SK-N-SH (cell line): ENCODE data around the gene RNF212. TPM values are rescaled to one million over a fixed set of nuclear protein-coding genes. Genes with fewer than 3 reads are reported as not detected.

Source experiments
- CTCF ChIA-PET: fragments of 300-600, 350-600 bp; formaldehyde crosslinking; extraction: SDS; loops from one replicate; lab custom pipeline; 2021; lab: Yijun Ruan, JAX
- POLR2A ChIA-PET: fragments of 350-600 bp; sonication (Branson Sonifier 250); formaldehyde crosslinking; extraction: SDS; loops from one replicate; lab custom pipeline; 2020; ENCODE audit warnings: antibody characterized with exemption, inconsistent platforms; lab: Yijun Ruan, JAX
- DNase-seq: peaks from one replicate; pipeline ENCODE4 v3.0.0; 2012
- H2AFZ ChIP-seq: fragments of 200-600 bp; sonication (generic); 2 replicates; pipeline ENCODE4 v1.8.1; 2016; ENCODE audit warnings: antibody characterized with exemption, mild to moderate bottlenecking, low read depth
- H3F3A ChIP-seq: fragments of 200-600 bp; sonication (generic); replicated peaks from 2 replicates; pipeline ENCODE3; 2016; ENCODE audit warnings: antibody characterized with exemption, mild to moderate bottlenecking; ENCODE audit not compliant: insufficient read depth
- H3K27ac ChIP-seq, 2 experiments: fragments of 200-500 bp in 1 of 2; fragments of 200-600 bp in 1 of 2; sonication (Bioruptor generic) in 1 of 2; sonication (generic), shearing (Covaris generic) in 1 of 2; 2 replicates each; pipeline versions ENCODE4 v1.5.1 to v1.6.1; 2014 to 2016; ENCODE audit warnings: low read depth in 2 of 2, inconsistent platforms in 1 of 2, low read length in 1 of 2, mild to moderate bottlenecking in 1 of 2, mixed read lengths in 1 of 2
- H3K27me3 ChIP-seq: fragments of 200-600 bp; sonication (generic), shearing (Covaris generic); 2 replicates; pipeline ENCODE4 v1.6.1; 2016; ENCODE audit warnings: mixed run types; ENCODE audit not compliant: insufficient read depth
- H3K36me3 ChIP-seq, 2 experiments: fragments of 200-500 bp in 1 of 2; fragments of 200-600 bp in 1 of 2; sonication (Bioruptor generic) in 1 of 2; sonication (generic) in 1 of 2; replicated peaks in 1 of 2; 2 replicates each; pipeline versions ENCODE3 to v1.5.1; 2014 to 2016; ENCODE audit warnings: low read length in 1 of 2, mild to moderate bottlenecking in 1 of 2; ENCODE audit not compliant: insufficient read depth in 2 of 2, control insufficient read depth in 1 of 2
- H3K4me1 ChIP-seq, 2 experiments: fragments of 200-500 bp in 1 of 2; fragments of 200-600 bp in 1 of 2; sonication (Bioruptor generic) in 1 of 2; sonication (generic), shearing (Covaris generic) in 1 of 2; 2 replicates each; pipeline versions ENCODE4 v1.5.1 to v1.6.1; 2014 to 2016; ENCODE audit warnings: low read depth in 1 of 2, low read length in 1 of 2, mixed run types in 1 of 2; ENCODE audit not compliant: insufficient read depth in 2 of 2, control insufficient read depth in 1 of 2
- H3K4me2 ChIP-seq: fragments of 200-600 bp; sonication (generic), shearing (Covaris generic); 2 replicates; pipeline ENCODE4 v1.6.1; 2017; ENCODE audit warnings: mixed run types
- H3K4me3 ChIP-seq, 2 experiments: fragments of 200-500 bp in 1 of 2; fragments of 200-600 bp in 1 of 2; sonication (Bioruptor generic) in 1 of 2; sonication (generic), shearing (Covaris generic) in 1 of 2; 2 replicates each; pipeline versions ENCODE4 v1.5.1 to v1.8.1; 2014 to 2016; ENCODE audit warnings: low read depth in 2 of 2, inconsistent platforms in 1 of 2, low read length in 1 of 2, mild to moderate bottlenecking in 1 of 2, mixed read lengths in 1 of 2, moderate library complexity in 1 of 2
- H3K79me2 ChIP-seq: fragments of 200-600 bp; sonication (generic); 2 replicates; pipeline ENCODE4 v1.8.1; 2017; ENCODE audit warnings: mild to moderate bottlenecking; ENCODE audit not compliant: insufficient read depth
- H3K9ac ChIP-seq: fragments of 200-600 bp; sonication (generic); 2 replicates; pipeline ENCODE4 v1.6.1; 2017; ENCODE audit warnings: mixed run types
- H3K9me2 ChIP-seq: fragments of 200-600 bp; sonication (generic); 2 replicates; pipeline ENCODE4 v1.6.1; 2017; ENCODE audit warnings: mixed run types
- H3K9me3 ChIP-seq: fragments of 200-600 bp; sonication (generic); 2 replicates; pipeline ENCODE4 v1.6.1; 2017; ENCODE audit warnings: mixed run types, mild to moderate bottlenecking, moderate library complexity
- H4K20me1 ChIP-seq: fragments of 200-600 bp; sonication (generic); 2 replicates; pipeline ENCODE4 v1.6.1; 2017; ENCODE audit warnings: mild to moderate bottlenecking, mixed run types; ENCODE audit not compliant: insufficient read depth
- EP300 ChIP-seq, 2 experiments: IDR thresholded peaks; 2 replicates each; pipeline versions ENCODE4 v1.4.0 to v1.6.1; 2012; ENCODE audit warnings: borderline replicate concordance in 1 of 2, low read depth in 1 of 2, low read length in 1 of 2
- FOSL2 ChIP-seq: IDR thresholded peaks from 2 replicates; pipeline ENCODE4 v1.4.0; 2012; ENCODE audit warnings: low read depth, mild to moderate bottlenecking, moderate library complexity, borderline replicate concordance
- FOXJ3 ChIP-seq: sonication (generic); formaldehyde crosslinking; IDR thresholded peaks from 2 replicates; pipeline ENCODE4 v1.5.1; 2020; ENCODE audit warnings: mild to moderate bottlenecking, missing genetic modification reagents
- FOXM1 ChIP-seq: IDR thresholded peaks from 2 replicates; pipeline ENCODE4 v1.4.0; 2012; ENCODE audit warnings: low read depth, mild to moderate bottlenecking
- IRF3 ChIP-seq: fragments of 150-350 bp; IDR thresholded peaks from 2 replicates; pipeline ENCODE4 v1.6.1; 2016; ENCODE audit warnings: mild to moderate bottlenecking, low read depth, low read length
- JUND ChIP-seq: IDR thresholded peaks from 2 replicates; pipeline ENCODE4 v1.4.0; 2012
- NFIC ChIP-seq: IDR thresholded peaks from 2 replicates; pipeline ENCODE4 v1.4.0; 2012; ENCODE audit warnings: borderline replicate concordance
- NRF1 ChIP-seq: IDR thresholded peaks from 2 replicates; pipeline ENCODE4 v1.6.1; 2012; ENCODE audit warnings: low read depth, mild to moderate bottlenecking, low read length
- RAD21 ChIP-seq: IDR thresholded peaks from 2 replicates; pipeline ENCODE4 v1.6.1; 2012; ENCODE audit warnings: mild to moderate bottlenecking, low read length
- RCOR1 ChIP-seq: fragments of 150-350 bp; IDR thresholded peaks from 2 replicates; pipeline ENCODE4 v1.6.1; 2017; ENCODE audit warnings: antibody characterized with exemption, low read length
- SIN3A ChIP-seq: IDR thresholded peaks from 2 replicates; pipeline ENCODE4 v1.6.1; 2012; ENCODE audit warnings: low read depth, mild to moderate bottlenecking, low read length, moderate library complexity, borderline replicate concordance
- SMC3 ChIP-seq: IDR thresholded peaks from 2 replicates; pipeline ENCODE4 v1.6.1; 2012; ENCODE audit warnings: low read depth, low read length, improper control_type of control experiment
- TCF12 ChIP-seq: IDR thresholded peaks from 2 replicates; pipeline ENCODE4 v1.4.0; 2012
- TEAD4 ChIP-seq: IDR thresholded peaks from 2 replicates; pipeline ENCODE4 v1.4.0; 2012; ENCODE audit warnings: mild to moderate bottlenecking, borderline replicate concordance; ENCODE audit not compliant: insufficient read depth
- YY1 ChIP-seq: IDR thresholded peaks from 2 replicates; pipeline ENCODE4 v1.4.0; 2012; ENCODE audit warnings: low read depth, mild to moderate bottlenecking
- WGBS: methylation state at CpG from one replicate; pipeline ENCODE4 v1.1.6; 2017; ENCODE audit warnings: low lambda C conversion rate; 5-methylcytosine and 5-hydroxymethylcytosine counted together
- polyA plus RNA-seq, 3 experiments: library from polyadenylated mRNA; depleted of rRNA; stranded (reverse); fragments of >200 nt; gene quantifications; 2 replicates each; pipeline ENCODE4 v1.2.3, GENCODE V29; 2012
- TF ChIP-seq, protein P1 (sequence below): IDR thresholded peaks from 2 replicates; pipeline ENCODE4; 2012
- TF ChIP-seq, protein P2 (sequence below): IDR thresholded peaks from 2 replicates; pipeline ENCODE4 v1.4.0; 2012; ENCODE audit warnings: low read depth, borderline replicate concordance
- TF ChIP-seq, protein P3 (sequence below): IDR thresholded peaks from 2 replicates; pipeline ENCODE4 v1.6.1; 2012; ENCODE audit warnings: mild to moderate bottlenecking, low read depth, low read length, moderate library complexity

The RNF212 gene
- polyA plus RNA-seq, 1 of the 3 experiments (the other 2 are of a cell fraction) = 7.0 TPM

- Histone ChIP-seq H3K9me2 (no peaks in the 10 kb centered on the region), H3K4me2 (no peak overlapping the region), H3K9me3 (no peaks in the 10 kb centered on the region), H3K9ac (no peak overlapping the region), H3F3A (no peaks in the 10 kb centered on the region), H3K27ac (no peak overlapping the region), H3K36me3 (no peaks in the 10 kb centered on the region), H2AFZ (no peak overlapping the region), H3K4me1 (no peaks in the 10 kb centered on the region; a peak in 1 of 4 replicates), H3K27me3 (peaks cover 31% of the 10 kb centered on the region), H3K79me2 (no peaks in the 10 kb centered on the region), H3K4me3 (no peak overlapping the region), H4K20me1 (no peaks in the 10 kb centered on the region)
- ChIA-PET CTCF (no interaction called here), POLR2A (no interaction called here)
- TF ChIP-seq TEAD4 (no peak), TCF12 (no peak), NFIC (no peak), YY1 (no peak), FOSL2 (no peak), FOXJ3 (CRISPR knock-in tag) (no peak), RCOR1 (no peak)
- TF ChIP-seq, protein P1, sequence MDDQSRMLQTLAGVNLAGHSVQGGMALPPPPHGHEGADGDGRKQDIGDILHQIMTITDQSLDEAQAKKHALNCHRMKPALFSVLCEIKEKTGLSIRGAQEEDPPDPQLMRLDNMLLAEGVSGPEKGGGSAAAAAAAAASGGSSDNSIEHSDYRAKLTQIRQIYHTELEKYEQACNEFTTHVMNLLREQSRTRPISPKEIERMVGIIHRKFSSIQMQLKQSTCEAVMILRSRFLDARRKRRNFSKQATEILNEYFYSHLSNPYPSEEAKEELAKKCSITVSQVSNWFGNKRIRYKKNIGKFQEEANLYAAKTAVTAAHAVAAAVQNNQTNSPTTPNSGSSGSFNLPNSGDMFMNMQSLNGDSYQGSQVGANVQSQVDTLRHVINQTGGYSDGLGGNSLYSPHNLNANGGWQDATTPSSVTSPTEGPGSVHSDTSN = no peak
- TF ChIP-seq, protein P2, sequence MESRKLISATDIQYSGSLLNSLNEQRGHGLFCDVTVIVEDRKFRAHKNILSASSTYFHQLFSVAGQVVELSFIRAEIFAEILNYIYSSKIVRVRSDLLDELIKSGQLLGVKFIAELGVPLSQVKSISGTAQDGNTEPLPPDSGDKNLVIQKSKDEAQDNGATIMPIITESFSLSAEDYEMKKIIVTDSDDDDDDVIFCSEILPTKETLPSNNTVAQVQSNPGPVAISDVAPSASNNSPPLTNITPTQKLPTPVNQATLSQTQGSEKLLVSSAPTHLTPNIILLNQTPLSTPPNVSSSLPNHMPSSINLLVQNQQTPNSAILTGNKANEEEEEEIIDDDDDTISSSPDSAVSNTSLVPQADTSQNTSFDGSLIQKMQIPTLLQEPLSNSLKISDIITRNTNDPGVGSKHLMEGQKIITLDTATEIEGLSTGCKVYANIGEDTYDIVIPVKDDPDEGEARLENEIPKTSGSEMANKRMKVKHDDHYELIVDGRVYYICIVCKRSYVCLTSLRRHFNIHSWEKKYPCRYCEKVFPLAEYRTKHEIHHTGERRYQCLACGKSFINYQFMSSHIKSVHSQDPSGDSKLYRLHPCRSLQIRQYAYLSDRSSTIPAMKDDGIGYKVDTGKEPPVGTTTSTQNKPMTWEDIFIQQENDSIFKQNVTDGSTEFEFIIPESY = no peak
- no peak for DNase-seq
- WGBS = 61% methylated on average over 3 of the region's 8 CpGs
These were observed 27.4 kb downstream of the RNF212 start for GRCh38 chr4:1086011-1086410.

DNA sequence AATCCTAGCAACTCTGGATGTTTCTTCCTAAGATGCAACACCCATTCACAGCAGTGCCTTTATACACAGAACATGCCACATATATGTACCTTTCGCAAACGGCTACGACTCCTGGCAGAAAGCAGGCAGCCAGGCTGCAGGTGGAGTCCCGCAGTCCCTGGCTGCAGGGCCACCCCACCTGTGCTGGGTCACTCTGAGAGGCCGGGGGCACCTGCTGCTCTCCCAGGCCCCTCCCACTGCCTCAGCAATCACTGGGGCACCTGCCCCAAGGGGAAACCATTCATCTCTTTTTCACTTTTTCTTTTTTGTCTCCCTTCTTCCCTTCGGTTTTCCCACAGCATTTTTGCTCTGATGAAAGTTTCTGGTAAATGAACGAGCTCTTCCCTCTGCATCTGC, 28.0 kb downstream of the RNF212 start:
- DNase-seq = no peak
- Histone ChIP-seq H3K27ac (no peak overlapping the region), H3K27me3 (peaks cover 37% of the 10 kb centered on the region), H4K20me1 (no peaks in the 10 kb centered on the region), H3K36me3 (no peaks in the 10 kb centered on the region), H3K4me2 (no peak overlapping the region), H3K79me2 (no peaks in the 10 kb centered on the region), H3K9me3 (no peaks in the 10 kb centered on the region), H3K4me3 (no peak overlapping the region), H3F3A (no peaks in the 10 kb centered on the region), H3K9me2 (no peaks in the 10 kb centered on the region), H3K4me1 (no peaks in the 10 kb centered on the region; a peak in 1 of 4 replicates), H3K9ac (no peak overlapping the region), H2AFZ (no peak overlapping the region)
- CTCF ChIA-PET = no interaction called here
- 45% methylated on average over 3 of the region's 7 CpGs for WGBS
- POLR2A ChIA-PET = no interaction called here
- TF ChIP-seq TCF12 = no peak
- no peak for TF ChIP-seq RCOR1
- TF ChIP-seq IRF3 = no peak
- no peak for TF ChIP-seq RAD21
- TF ChIP-seq EP300 (IDR thresholded peaks at IDR 0.05; ENCODE audit: borderline replicate concordance in 1 of 2, low read depth in 1 of 2, low read length in 1 of 2) = no peak
- TF ChIP-seq SIN3A = no peak
- no peak for TF ChIP-seq NRF1
- TF ChIP-seq, protein P3, sequence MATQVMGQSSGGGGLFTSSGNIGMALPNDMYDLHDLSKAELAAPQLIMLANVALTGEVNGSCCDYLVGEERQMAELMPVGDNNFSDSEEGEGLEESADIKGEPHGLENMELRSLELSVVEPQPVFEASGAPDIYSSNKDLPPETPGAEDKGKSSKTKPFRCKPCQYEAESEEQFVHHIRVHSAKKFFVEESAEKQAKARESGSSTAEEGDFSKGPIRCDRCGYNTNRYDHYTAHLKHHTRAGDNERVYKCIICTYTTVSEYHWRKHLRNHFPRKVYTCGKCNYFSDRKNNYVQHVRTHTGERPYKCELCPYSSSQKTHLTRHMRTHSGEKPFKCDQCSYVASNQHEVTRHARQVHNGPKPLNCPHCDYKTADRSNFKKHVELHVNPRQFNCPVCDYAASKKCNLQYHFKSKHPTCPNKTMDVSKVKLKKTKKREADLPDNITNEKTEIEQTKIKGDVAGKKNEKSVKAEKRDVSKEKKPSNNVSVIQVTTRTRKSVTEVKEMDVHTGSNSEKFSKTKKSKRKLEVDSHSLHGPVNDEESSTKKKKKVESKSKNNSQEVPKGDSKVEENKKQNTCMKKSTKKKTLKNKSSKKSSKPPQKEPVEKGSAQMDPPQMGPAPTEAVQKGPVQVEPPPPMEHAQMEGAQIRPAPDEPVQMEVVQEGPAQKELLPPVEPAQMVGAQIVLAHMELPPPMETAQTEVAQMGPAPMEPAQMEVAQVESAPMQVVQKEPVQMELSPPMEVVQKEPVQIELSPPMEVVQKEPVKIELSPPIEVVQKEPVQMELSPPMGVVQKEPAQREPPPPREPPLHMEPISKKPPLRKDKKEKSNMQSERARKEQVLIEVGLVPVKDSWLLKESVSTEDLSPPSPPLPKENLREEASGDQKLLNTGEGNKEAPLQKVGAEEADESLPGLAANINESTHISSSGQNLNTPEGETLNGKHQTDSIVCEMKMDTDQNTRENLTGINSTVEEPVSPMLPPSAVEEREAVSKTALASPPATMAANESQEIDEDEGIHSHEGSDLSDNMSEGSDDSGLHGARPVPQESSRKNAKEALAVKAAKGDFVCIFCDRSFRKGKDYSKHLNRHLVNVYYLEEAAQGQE = no peak
- TF ChIP-seq, protein P1 = no peak
- no peak for TF ChIP-seq FOXM1
- no peak for TF ChIP-seq JUND
- no peak for TF ChIP-seq SMC3
